Type B pancreatic cell (in vitro differentiated cells): ENCODE data around the gene POU6F2. TPM values are rescaled to one million over a fixed set of nuclear protein-coding genes. Genes with fewer than 3 reads are reported as not detected.
"Not testable (repeated sequence)": the region's sequence is repeated elsewhere in the genome, so short reads cannot be mapped to it uniquely, and the experiment has no call there.

Experiments used
- DNase-seq: peaks from one replicate; pipeline ENCODE4 v3.0.0; 2021; ENCODE audit warnings: mixed read lengths; ENCODE audit not compliant: unreplicated experiment; ENCODE audit errors: extremely low spot score
- H3K27ac Mint-ChIP-seq: 2 replicates; pipeline ENCODE4 v1.8.0; 2021; ENCODE audit warnings: mild to moderate bottlenecking, mixed read lengths
- H3K27me3 Mint-ChIP-seq: 2 replicates; pipeline ENCODE4 v1.8.0; 2021; ENCODE audit warnings: mixed read lengths
- H3K36me3 Mint-ChIP-seq: 2 replicates; pipeline ENCODE4 v1.8.0; 2021; ENCODE audit warnings: mixed read lengths
- H3K4me1 Mint-ChIP-seq: one replicate; pipeline ENCODE4 v1.8.0; 2021; ENCODE audit warnings: mixed read lengths; ENCODE audit not compliant: unreplicated experiment
- H3K4me3 Mint-ChIP-seq: 2 replicates; pipeline ENCODE4 v1.8.0; 2021; ENCODE audit warnings: mild to moderate bottlenecking, mixed read lengths
- H3K9me3 Mint-ChIP-seq: 2 replicates; pipeline ENCODE4 v1.8.0; 2021; ENCODE audit warnings: mixed read lengths
- total RNA-seq: library from RNA; stranded (reverse); gene quantifications from 2 replicates; pipeline ENCODE4 v1.2.1, GENCODE V29; 2021; ENCODE audit warnings: low replicate concordance
- TF ChIP-seq, protein P1 (sequence below): fragments of 200-600 bp; sonication (generic); conservative IDR thresholded peaks from 2 replicates; pipeline ENCODE4 v1.5.0; 2021; ENCODE audit warnings: antibody characterized with exemption, mild to moderate bottlenecking

The POU6F2 gene
- total RNA-seq, 1 donor from 2014 or later = 1.4 TPM

DNA sequence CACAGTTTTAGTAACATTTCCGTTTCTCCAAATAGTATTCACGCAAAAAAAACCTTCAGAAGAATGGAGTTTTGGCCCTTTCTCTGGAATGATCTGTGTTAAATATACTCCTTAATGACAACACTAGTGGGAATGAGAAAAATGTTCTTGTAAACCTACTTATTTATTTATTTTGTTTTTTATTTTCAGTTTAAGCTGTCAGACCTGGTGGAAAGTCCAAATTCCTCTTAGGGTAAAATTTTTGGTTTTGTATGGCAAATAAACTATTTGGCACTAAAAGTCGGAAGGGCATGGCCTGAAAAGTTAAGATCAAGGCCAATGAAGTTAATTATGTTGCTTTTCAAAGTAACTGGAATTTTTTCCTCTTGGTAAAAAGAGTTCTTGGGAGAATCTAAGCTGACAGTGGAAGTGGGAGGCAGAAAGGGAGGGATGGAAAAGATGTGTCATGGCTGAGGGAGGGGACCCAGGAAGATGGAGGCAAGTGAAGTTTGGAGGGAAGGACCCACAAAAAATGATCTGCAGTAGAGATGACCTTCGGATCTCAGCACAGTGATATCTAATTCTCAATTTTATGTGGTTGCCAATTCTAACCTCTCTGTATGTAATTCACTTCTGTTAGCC lies 35.2 kb upstream of the POU6F2 start:
- H3K27ac Mint-ChIP-seq = no peak overlapping the region
- TF ChIP-seq, protein P1, sequence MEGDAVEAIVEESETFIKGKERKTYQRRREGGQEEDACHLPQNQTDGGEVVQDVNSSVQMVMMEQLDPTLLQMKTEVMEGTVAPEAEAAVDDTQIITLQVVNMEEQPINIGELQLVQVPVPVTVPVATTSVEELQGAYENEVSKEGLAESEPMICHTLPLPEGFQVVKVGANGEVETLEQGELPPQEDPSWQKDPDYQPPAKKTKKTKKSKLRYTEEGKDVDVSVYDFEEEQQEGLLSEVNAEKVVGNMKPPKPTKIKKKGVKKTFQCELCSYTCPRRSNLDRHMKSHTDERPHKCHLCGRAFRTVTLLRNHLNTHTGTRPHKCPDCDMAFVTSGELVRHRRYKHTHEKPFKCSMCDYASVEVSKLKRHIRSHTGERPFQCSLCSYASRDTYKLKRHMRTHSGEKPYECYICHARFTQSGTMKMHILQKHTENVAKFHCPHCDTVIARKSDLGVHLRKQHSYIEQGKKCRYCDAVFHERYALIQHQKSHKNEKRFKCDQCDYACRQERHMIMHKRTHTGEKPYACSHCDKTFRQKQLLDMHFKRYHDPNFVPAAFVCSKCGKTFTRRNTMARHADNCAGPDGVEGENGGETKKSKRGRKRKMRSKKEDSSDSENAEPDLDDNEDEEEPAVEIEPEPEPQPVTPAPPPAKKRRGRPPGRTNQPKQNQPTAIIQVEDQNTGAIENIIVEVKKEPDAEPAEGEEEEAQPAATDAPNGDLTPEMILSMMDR = no peak
- H3K4me1 Mint-ChIP-seq = no peaks in the 10 kb centered on the region
- DNase-seq = no peak
- H3K9me3 Mint-ChIP-seq = peaks cover 6% of the 10 kb centered on the region
- H3K27me3 Mint-ChIP-seq = no peaks in the 10 kb centered on the region
- no peaks in the 10 kb centered on the region for H3K36me3 Mint-ChIP-seq
- no peak overlapping the region for H3K4me3 Mint-ChIP-seq

DNA sequence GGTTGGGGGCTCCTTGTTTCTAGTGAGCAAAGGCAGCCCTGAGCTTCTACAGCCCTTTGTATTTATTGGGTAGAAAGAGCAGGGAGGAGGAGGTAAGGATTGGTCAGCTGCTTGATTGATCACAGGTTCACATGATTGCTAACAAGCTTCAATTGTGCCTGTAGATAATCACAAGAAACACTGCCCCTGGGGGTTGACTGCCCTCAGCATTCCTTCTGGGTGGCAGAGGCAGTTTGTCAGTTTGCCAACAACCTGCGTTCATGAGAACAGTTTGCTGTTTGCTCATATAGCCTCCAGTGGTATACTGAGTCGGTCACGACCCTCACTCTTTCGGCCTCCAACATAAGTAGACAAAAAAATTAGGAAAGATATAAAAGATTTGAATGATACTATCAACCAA lies 30.2 kb upstream of the POU6F2 start:
- H3K27ac Mint-ChIP-seq, H3K4me3 Mint-ChIP-seq, H3K36me3 Mint-ChIP-seq, H3K27me3 Mint-ChIP-seq, DNase-seq, H3K4me1 Mint-ChIP-seq, H3K9me3 Mint-ChIP-seq: not testable (repeated sequence)

DNA sequence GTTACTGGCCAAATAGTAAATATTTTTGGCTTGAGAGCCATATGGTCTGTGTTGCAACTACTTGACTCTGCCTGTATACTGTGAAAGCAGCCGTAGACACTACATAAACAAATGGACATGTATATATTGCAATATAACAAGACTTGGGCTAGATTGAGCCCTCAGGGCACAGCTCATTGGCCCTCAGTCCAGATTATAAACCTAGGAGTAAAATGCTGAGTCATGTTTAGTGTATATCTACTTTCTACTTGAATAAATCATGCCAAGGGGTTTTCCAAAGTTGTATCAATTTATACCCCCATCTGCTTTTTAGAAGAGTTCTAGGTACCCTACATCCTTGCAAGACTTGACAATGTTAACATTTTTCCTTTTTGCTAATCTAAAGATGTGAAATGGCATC lies 27.4 kb upstream of the POU6F2 start:
- Mint-ChIP-seq H3K36me3 (no peaks in the 10 kb centered on the region), H3K4me3 (no peak overlapping the region), H3K27ac (no peak overlapping the region), H3K4me1 (no peaks in the 10 kb centered on the region), H3K27me3 (no peaks in the 10 kb centered on the region), H3K9me3 (peaks cover 6% of the 10 kb centered on the region)
- DNase-seq = no peak
- TF ChIP-seq, protein P1 = no peak

DNA sequence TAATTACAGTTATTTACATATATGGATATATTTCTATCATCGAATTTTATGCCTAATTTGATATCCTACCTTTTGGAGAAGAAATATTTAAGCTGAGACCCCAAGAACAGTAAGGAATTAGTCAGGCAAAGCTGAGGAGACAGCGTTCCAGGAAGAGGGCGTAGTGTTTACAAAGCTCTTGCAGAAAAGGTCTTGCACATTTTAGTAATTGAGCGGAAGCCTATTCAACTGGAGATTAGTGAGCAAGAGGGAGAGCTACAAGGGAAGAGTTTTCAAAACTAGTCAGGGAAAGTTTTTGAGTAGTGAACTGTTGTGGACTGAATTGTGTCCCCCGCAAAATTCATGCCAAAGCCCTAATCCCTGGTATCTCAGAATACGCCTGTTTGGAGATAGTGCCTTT lies 26.5 kb upstream of the POU6F2 start:
- H3K4me1 Mint-ChIP-seq = no peaks in the 10 kb centered on the region
- H3K36me3 Mint-ChIP-seq = no peaks in the 10 kb centered on the region
- TF ChIP-seq, protein P1 = no peak
- no peak overlapping the region for H3K27ac Mint-ChIP-seq
- H3K4me3 Mint-ChIP-seq = no peak overlapping the region
- H3K9me3 Mint-ChIP-seq = peaks cover 6% of the 10 kb centered on the region
- H3K27me3 Mint-ChIP-seq = no peaks in the 10 kb centered on the region
- no peak for DNase-seq

DNA sequence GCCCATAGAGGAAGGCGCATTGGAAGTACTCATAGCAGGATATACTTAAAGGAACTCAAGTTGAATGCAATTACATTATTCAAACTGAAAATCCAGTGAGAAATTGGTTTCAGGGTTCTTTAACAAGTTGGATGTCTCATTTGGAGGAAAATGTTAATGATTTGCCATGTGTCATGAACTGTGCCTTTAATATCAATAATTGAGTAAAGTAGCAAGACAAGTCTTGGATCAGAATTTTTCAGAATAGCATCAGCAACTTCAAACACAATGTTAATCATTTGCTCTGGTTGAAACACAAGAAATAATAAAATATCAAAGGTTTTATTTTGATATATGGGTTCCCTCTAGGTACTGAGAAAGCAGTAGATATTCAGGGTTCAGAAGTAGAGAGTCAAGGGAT lies 24.5 kb upstream of the POU6F2 start:
- Mint-ChIP-seq H3K27ac (no peak overlapping the region), H3K36me3 (no peaks in the 10 kb centered on the region), H3K4me1 (no peaks in the 10 kb centered on the region), H3K27me3 (no peaks in the 10 kb centered on the region), H3K9me3 (no peaks in the 10 kb centered on the region), H3K4me3 (no peak overlapping the region)
- TF ChIP-seq, protein P1 = no peak
- DNase-seq = no peak

DNA sequence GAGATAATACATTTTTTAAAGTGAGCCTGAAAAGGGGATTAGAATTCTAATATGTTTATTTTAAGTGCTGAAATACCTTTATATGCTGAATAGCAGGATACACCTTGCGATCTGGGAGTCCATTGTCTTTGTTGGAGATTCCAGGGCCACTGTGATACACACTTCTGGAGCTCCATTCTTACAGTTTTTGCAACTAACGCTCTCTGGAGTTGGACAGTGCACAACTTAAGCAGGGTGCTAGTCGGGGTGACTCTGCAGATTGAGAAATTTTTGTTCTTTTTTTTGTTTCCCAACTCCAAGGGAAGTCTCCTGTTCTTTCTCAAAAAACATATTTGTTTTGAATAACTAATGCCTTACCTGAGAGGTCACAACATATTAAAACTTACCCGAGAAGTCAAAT lies 23.7 kb upstream of the POU6F2 start:
- no peak for DNase-seq
- Mint-ChIP-seq H3K4me3 (no peak overlapping the region), H3K27ac (no peak overlapping the region), H3K36me3 (no peaks in the 10 kb centered on the region), H3K4me1 (no peaks in the 10 kb centered on the region), H3K27me3 (no peaks in the 10 kb centered on the region), H3K9me3 (no peaks in the 10 kb centered on the region)
- TF ChIP-seq, protein P1 = no peak
